Activated T-cell treated with anti-CD3 and anti-CD28 coated beads for 24 hours (primary cell): Measurements from ENCODE around the gene SEMA3D.

Experiments
- DNase-seq: peaks from one replicate; pipeline ENCODE4 v3.0.0-alpha.2; 2020; ENCODE audit warnings: low read depth

Gene SEMA3D

DNA sequence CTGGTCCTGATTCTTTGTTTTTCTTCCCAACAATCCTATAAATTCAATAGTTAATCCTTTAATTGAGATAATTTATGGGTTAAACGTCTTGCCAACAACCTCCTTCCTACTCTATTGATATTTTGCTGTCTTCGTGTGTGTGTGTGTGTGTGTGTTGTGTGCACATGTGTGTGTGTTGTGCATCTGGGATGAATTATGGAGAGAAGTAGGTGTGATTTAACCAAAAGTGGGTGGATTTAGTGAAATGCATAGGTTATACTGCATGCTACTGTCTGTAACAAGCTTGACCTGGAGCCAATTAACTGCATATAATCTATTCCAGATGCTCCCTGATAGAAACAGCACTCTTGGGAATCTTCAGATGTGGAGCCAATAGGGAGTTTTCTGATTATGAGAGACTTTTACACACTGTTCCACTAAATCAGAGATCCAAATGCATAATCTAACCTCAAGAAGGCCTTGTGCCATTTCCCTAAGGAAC lies 61.2 kb downstream of the SEMA3D start:
- no peak for DNase-seq

DNA sequence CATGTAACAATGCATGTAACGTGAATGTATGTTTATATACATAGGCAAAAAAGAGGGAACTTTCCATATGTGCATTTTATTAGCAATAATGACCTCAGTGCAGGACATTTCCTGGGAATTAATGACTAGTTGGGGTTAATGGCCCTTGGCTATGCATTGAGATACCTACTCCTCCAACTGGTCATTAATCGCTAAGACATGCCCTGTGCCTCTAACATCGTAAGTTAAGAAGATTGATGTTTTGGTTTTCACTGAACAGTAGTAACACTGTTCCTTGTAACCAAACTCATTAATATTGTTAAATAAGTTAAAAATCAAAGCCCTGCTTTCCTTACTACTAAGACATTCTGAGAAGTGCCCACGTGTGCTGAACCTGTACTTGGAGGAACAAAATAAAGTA lies 61.7 kb downstream of the SEMA3D start:
- no peak for DNase-seq

DNA sequence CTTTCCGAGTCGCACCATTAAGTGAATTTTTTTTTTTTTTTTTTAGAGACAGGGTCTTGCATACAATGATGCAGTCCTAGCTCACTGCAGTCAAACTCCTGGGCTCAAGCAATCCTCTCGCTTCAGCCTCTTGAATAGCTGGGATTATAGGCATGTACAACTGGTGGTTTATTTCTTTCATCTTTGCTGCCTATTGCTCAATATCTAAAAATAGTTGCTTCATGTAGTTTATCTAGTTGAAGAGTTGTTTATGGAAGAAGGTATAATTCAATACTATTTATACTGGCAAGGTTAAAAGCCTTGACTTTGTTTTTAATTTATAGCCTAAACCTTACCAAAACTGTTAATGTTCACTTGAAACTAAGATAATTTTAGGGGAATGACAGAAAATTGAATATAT lies 66.9 kb downstream of the SEMA3D start:
- no peak for DNase-seq

DNA sequence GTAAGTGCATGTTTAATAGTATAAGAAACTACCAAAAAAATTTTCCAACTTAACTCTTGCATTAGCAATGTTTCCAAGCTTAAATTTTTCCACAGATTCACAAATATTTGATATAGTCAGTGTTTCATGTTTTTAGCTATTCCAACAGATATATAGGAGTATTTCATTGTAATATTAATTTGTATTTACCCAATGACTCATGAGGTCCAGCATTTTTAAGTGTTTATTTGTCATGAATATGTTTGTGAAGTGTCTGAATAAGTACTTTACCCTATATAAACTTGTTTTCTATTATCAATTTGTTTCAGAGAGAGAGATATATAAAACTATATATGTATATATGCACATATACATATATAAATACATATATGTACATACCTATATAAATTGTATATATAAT lies 71.0 kb downstream of the SEMA3D start:
- no peak for DNase-seq

DNA sequence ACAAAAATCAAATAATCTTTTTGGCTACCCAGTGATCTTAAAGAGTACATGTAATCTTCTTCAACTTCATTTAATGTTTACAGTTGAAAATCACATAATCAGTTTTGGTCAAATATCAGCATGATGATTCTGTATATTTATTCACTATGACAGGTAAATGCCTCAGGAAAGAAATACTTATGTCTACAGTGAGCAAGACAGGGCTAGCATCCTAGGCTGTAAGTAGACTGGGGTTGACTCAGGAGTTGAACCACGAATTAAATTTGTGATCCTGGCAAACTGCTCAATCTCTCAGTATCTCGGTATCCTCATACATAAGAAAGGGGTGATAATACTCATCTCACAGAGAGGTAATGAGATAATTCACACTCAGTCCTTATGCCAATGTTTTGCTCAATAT lies 71.8 kb downstream of the SEMA3D start:
- no peak for DNase-seq

DNA sequence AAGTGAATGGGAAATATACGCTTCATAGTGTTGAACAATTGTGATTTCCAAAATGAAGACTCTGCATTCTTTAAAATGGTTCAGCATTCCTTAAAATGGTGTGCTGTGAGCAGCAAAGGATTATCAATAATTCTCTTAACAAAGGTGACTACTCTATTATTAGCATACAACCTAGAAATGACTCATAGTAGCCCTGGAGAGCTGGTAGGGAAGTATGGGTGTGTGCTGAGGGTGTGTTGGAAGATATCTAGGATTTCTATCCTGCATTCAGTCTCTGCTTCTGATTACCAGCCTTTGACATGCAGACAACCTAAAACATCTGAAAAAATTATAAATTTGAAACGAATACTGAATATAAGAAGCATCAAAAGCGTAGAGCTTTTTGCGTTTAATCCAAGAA lies 72.5 kb downstream of the SEMA3D start:
- no peak for DNase-seq

DNA sequence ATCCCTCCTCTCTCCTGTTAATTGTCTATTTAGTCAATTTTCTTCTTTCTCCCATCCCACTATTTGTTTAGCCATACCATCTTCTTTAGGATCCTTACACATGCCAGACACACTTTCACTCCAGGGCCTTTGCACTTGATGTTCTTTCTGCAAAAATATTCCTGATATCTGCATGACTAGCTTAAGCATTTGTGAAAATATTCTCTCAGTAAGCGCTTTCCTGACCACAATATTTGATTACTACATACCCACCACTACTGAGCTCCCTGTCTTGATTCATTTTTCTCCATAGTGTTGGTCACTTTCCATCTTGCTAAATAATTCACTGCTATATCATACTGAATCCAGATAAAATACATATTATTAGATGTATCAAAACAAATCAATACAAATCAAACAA lies 75.1 kb downstream of the SEMA3D start:
- no peak for DNase-seq

DNA sequence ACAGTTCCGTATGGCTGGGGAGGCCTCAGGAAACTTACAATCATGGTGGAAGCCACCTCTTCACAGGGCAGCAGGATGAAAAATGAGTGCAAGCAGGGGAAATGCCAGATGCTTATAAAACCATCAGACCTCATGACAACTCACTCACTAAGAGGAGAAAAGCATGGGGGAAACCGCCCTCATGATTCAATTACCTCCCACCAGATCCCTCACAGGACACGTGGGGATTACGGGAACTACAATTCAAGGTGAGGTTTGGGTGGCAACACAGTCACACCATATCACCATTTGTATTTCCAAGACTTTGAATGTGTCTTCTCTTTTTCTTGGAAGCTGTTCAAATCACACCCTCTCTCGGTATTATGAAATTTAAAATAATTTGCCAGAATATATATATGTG lies 80.1 kb downstream of the SEMA3D start:
- DNase-seq: no peak

DNA sequence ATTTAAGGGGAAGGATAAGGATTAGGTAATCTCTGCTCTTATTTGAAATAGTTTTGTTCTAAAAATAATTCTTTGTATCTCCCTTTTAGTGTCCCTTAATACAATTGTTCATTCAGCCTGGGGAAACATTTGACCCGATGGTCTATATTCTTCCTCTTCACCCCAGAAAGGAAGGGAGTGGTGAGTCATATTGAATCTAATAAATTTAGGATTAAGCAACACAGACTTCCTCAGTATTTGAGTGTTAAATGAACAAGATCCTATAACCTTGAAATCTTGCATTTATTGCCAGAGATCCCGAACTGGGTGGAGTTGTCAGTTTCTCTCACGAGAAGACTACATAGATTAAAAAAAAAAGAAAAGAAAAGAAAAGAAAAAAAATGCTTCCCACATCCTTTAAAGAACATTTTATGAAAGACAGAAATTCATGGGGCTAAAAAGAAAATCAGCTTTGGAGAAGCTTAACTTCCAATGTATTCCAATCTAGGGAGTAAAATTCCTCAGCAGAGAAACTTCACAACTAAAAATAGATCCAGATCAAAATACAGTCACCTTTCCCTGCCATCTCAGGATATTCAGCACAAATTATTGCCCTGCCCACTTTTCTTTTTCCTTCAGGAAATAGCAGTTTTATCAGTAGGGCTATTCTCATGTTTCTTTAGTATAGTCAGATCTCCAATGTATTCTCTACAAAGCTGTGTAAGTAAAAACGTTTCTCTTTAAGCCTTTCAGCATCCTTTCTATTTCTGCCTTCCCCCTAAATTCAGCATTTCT lies 82.2 kb downstream of the SEMA3D start:
- DNase-seq: no peak

DNA sequence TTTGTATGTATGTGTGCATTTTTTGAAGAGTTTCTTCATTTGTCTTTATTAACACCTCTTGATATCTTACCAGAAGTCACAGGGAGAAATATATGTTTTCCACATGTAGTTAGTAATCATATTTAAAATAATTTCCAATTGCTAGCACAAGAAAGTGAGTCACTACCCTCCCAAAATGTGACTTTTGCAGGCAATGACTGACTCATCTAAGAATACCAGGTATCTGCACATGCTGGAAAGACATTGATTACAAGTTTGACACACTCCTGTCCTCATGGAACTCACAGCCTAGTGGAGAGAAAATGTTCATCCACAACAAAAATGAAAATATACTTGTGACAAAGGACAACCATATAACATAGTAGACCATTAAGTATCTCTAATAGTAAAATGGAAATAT lies 82.9 kb downstream of the SEMA3D start:
- DNase-seq: no peak

DNA sequence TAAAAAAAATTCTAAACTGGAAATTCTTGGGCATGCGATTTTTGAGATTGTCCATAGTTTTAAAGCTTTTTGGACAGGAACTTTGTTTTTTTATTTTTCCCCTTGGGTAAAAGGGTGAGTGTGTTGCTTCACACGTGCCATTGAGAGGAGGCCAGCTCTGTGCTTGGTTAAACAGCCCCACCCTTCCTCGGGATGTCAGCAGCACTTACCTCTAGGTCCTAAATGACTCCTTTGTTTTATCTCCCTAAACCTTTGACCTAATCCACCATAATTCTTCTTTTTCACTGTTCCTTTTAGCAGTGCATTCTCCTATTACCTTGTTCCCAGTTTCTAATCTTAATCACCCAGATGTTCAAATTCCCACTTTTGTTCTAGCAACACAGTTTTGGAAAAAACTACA lies 83.5 kb downstream of the SEMA3D start:
- DNase-seq: no peak

DNA sequence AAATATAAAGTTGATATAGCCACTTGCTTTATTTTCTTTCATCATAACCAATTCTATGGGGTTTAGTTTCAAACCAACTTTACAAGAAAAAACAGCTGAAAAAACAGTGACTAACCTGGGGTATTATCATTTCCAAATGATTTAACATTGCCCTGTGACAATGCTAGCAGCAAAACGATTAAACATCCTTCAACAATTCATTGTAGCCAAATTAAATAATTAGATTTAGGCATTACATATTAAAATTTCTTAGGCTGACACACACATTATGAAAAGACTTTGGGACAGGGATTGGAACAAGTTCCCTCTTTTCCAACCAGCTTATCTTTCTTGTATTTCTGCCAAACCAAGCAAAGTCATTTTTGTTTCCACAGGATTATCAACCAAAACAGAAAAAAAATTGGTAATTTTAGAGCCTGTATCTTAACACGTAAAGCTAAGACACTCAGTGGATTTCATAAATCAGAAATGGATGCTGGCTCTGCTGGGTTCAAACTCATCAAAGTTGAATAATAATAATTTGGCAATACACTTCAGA lies 84.0 kb downstream of the SEMA3D start:
- no peak for DNase-seq

DNA sequence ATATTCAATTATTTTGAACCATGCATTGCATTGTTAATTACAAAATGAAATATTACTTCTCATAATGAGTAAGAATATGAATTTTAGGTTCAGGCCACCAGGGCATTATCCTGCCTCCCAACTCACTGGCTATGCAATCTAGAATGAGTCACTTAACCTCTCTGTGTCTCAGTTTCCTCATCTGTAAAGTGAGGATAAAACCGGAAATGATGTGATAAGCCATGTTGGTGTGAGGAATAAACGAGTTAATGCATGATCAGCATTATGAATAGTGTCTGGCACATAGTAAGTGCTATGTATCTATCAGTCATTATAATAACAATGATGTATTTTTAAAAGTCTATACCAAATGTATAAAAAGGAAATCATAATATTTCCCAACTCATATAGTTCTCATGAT lies 85.5 kb downstream of the SEMA3D start:
- DNase-seq: no peak

DNA sequence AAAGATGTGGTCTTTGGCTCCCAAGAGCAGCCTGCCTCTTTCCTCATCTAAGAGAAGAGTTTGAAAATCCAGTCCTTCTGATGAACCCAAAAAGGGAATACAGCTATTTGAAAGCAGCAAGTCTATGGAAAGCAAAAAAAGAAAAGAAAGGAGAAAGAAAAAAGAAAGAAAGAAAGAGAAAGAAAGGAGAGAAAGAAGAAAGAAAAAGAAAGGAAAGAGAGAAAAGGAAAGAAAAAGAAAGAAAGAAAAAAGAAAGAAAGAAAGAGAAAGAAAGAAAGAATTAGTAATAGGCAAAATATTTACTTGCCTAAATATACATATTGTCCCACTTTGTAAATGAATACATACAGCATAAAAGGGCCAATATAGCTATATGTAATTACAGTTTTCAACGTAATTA lies 89.0 kb downstream of the SEMA3D start:
- DNase-seq: no peak

DNA sequence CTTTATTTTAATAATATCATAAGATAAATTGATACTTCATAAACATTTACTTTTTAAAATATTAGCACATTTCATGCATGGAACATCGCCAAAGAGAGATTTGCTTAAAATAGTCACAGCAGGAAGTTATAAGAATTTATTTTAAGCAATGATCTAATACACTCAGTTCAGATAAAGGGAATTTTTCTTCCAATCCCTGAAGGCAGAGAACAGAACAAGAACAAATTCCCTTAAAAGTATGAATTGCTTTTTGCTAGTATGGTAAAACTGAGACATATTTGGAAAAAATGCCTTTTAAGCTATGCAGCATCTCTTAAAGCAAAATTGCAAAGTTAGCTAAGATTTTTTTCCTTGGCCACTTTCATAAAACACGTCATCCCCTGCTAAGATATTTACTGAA lies 91.0 kb downstream of the SEMA3D start:
- no peak for DNase-seq

DNA sequence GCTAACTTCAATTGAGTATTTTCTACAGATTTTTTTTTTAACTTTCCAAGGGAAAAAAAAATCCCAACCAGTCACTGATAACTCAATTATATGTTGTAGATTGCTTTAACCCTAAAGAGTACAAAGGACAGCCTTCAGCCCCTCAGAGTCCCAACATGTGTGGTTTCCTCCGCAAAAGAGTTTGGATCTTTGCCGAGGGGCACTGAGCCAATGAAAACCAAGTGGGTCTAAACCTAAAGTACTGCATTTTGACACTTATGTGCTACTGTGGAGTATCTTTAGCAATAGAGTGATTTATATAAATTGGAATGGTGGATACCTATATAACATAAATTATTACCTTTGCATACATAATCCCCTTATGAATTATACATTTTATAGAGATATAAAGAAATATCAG lies 91.5 kb downstream of the SEMA3D start:
- no peak for DNase-seq

DNA sequence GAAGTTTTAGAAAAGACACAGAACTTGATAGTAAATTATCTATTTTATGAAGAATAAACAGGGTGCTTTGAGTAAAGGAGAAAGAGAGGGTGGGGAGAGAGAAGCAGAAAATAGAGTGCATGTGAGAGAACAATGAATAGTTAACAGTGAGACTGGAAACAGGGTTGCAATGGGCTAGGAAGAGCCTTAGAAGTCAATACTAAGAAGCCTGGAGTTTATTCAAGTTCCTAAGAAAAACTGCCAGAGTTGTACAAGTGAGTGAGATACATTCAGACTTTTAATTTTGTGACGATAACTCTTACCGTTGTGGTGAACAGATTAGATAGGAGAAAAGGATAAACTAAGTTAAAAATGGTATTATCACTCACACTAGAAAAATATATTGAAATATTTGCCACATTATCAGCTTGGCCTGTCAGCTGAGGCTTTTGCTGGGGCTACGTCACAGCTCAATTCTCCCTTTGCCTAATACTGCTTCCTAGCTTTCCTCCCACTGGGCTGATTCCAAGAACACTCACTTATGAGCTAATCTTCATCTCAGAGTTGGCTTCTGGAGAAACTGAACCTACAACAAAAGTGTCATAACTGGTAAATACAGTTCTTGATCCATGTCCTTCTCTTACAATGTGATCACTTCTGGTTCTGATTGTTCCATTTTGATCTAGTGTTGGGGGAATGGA lies 92.7 kb downstream of the SEMA3D start:
- DNase-seq: no peak

DNA sequence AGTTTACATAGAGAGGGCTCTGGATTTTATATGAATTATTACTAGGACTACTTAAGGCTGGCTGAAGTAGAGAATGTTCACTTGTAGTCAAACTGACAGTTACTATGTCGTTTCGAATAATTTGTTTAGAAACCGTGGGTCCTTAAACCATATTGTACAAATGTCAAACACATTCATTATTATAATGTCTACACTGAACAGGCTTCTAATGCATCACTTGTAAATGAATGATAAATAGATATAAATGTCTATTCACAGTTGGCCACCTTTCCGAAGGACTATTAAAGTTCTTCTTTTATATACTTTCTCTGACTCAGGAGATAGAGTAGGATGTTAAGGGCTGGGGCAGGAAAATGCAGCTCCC lies 95.3 kb downstream of the SEMA3D start:
- no peak for DNase-seq

DNA sequence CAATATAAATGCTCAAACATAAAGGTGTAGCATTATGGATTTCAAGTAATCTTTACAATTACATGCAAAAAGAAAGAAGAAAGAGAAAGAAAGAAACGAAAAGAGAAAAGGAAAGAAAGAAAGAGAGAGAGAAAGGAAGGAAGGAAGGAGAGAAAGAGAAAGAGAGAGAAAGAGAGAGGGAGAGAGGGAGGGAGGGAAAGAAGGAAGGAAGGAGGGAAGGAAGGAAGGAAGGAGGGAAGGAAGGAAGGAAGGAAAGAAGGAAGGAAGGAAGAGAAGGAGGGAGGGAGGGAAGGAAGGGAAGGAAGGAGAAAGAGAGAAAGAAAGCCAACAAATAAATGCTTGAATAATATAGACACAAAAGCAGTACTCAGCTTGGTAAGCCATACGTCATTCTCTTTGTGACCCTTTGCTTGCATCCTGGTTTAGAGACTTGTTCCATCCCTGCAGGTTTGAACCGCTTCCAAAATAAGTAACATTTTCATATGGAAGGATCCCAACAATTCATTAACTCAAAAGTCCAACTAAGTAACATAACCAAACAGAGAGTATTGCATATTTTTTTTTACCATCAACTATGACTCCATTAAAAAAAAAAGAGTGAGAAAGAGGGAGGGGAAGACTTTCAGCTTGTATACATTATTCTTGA lies 95.8 kb downstream of the SEMA3D start:
- DNase-seq: no peak

DNA sequence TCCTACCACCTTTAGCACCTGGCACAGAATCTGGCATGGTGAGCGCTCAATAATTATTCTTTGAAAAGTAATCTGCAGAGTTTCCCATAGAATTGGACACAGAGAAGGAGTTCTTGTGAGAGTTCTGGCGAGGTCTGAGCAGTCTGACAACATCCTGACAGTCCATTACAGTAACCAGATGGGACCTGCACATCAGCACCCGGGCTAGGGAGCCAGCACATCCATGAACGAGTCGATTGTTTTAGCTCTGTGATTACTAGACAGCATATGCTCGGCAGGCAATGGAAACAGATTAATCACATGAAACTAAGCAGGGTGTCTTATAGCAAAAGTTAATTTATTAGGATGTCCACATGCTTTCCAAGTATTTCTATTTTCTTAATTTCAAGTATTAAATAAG lies 96.7 kb downstream of the SEMA3D start:
- no peak for DNase-seq

DNA sequence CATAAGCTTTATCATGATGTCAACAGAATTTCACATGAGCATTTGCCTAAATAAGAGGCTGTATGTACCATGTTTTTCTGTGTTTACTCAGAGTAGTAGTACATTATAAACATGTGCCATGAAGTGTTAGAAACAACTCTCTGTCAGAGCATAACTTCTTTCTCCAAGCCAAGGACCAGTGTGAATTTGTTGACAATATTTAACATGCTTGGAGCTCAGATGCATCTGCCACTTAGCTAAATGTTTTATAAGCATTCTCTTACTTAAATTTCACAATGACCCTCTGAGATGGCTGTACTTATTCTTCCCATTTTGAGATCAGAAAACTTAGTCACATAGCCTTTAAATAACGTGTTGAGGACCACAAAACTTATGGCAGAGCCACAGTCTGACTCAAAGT lies 105.0 kb downstream of the SEMA3D start:
- DNase-seq: no peak

DNA sequence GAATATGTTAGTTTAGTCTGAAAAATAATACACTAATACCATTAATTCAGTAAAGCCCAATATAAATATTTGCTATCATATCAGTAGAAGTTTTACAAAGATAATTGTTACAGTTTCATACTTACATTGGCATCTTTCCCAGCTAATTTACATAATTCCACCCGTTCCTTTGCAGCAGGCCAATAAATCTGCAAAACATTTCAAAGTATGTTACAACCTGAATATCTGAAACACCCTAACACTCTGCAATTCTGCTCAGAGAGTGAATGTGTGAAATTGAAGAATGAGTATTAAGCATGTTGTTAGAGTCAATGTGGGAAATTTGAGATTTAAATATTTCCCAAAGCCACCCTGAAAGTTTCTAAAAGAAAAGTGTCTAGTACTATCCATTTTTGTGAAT lies 105.5 kb downstream of the SEMA3D start:
- DNase-seq: no peak

DNA sequence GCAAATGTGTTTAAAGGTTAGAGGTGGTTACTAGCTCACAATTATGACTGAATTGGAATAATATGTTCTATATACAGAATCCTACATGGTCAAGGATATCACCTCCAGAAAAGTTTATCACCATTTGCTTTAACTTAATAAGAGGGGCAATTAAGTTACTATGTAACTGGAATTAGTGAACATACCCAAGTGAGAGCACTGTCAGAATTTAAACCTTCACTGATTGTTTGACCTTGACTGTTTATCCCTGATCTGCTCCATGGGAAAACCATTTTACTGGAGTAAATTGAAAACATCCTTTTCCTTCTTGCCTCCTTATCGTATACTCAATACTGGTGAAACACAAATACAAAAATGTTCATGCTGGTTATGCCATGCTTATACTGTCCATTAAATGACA lies 107.4 kb downstream of the SEMA3D start:
- no peak for DNase-seq
